Activated naive CD8-positive, alpha-beta T cell treated with anti-CD3 and anti-CD28 coated beads, Interleukin-2, amount 50 U/mL, for 16 hours (primary cell): ENCODE data around the gene LYPD6.
"Not testable (repeated sequence)": the region's sequence is repeated elsewhere in the genome, so short reads cannot be mapped to it uniquely, and the experiment has no call there.

ENCODE experiments used
- DNase-seq: peaks from one replicate; pipeline ENCODE4 v3.0.0-alpha.2; 2020; ENCODE audit warnings: low read depth, low spot score

LYPD6 gene, protein sequence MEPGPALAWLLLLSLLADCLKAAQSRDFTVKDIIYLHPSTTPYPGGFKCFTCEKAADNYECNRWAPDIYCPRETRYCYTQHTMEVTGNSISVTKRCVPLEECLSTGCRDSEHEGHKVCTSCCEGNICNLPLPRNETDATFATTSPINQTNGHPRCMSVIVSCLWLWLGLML

DNA sequence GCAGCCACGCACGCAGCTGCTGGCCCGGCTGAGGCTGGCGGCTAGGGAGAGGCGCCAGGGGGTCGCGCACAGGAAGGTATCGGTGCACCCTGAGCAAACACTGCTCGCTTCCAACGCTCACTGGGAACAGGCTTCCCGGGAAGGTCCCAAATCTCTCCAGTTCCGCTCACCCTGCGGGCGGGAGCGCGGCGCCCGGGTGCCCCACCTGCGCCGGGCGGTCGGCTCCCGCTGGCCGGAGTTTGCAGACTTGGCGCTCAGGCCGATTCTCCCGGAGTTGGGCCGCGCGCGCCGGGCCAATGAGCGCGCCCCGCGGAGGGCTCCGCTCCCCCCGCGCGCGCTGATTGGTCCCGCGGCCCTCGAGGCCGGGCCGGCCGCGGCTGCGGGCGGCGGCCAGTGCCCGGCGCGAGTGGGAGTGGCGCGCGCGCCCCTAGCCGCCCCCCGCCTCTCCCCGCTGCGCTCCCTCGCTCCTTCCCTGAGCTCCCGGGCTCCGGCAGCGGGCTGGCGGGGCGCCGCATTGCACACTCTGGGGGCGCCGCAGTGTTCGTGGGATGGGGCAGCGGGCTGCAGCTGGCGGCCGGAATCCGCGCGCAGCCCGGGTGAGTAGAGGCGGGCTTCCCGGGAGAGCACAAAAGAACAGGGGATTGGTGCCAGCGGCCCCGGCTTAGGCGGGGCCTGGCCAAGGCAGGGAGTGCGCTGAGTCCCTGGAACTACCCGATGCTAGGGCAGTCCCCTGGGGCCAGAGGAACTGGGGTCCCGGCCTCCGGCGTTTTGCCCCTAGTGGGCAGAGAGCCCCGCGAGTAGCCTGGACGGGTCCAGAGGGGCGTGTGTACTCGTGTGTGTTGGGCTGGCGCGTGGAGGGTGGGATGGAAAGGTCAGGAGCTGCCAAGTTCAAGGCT, at the start of gene LYPD6:
TSS of gene LYPD6 (plus strand) at position 461 of the 896 bp plus-strand sequence. CDS start 107,122 bp downstream, outside the sequence.
- DNase-seq = no peak

DNA sequence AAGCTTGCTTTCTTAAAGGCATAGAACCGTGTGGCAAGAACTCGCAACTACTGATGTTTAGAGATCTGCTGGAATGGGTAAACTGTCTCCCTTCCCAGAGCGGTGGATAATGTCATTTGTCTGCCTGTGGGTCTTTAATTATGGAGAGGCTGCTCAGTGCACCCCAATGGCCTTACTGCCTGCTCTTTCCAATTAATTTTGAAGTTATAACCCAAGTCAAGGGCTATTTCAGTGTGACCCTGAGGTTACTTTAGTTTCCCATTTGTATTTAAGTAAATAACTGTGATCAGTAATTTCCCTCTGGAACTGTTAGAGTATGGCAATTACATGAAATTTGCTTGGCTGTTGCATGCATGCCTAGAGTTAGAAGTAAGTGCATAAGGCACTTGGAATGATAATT, 48.9 kb upstream of the LYPD6 start:
- no peak for DNase-seq

DNA sequence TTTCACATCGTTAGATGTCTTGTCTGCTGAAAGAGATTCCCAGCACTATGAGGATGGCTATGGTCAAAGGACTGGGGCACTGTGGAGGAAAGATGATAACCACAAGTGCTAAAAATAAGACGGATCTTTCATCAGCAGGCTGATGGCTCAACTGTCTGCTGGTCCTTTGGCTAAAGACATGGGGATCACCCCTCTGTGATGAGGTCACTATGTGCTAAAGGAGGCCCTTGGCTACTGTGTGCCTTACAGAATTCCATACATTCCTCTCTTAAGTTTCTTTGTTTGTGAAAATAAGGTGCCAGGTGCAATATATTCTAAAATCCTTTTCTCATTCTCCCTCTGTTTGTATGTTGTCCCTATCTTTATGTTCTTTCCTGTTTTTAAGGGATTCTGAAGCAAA, 39.7 kb upstream of the LYPD6 start:
- DNase-seq = no peak

DNA sequence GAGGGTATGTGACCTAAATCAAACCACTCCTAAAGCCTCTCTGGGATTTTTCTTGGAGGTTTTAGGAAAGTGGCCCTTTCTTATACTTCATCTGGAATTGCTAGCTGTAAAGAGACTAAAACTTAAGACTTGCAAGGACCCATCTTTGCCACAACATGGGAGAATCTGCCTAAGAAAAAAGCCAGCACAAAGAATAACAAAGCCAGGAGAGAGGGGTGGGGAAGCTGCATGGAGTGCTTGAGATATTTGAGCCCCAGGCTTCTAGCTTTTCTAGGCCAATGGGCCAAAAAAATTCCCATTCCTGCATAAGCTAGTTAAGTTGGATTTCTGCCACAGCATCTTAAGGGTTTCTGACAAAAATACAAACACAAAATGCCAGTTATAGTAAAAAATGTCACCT, 38.5 kb upstream of the LYPD6 start:
- no peak for DNase-seq

DNA sequence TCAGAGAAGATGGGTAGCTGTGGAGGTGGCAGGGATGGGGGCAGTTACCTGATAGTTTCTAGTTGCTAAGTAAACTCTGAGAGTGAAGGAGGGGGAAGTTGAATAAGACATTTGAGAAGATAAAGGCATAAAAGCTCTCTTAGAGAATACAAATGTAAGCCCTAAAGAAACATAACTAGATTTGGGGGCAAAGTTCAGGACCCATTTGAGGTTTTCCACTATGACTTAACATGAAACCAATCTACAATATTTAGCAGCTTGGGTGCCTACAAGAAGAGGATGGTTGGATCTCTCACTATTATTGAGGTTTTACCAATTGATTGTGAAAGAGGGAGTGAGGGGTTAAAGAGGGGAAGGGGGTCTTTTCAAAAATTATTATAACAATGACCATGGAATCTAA, 34.4 kb upstream of the LYPD6 start:
- no peak for DNase-seq

DNA sequence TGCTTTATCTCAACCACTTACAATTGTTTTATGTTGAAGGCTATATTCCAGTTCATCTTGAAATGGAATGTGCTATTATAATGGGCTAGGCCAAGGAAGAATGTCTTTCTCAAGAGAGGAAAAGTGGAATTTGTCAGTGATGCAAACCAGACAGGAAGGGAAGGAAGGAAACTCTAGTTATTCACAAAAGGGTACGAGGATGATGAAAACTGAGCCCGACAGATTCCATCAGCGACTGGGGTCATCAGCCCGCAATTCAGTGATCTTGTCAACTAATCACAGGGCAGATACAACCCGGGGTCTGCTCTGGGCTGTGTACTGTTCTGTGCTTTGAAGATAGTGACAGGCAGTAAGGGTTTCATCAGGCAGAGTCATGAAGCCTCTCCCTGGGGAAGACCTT, 23.4 kb upstream of the LYPD6 start:
- no peak for DNase-seq

DNA sequence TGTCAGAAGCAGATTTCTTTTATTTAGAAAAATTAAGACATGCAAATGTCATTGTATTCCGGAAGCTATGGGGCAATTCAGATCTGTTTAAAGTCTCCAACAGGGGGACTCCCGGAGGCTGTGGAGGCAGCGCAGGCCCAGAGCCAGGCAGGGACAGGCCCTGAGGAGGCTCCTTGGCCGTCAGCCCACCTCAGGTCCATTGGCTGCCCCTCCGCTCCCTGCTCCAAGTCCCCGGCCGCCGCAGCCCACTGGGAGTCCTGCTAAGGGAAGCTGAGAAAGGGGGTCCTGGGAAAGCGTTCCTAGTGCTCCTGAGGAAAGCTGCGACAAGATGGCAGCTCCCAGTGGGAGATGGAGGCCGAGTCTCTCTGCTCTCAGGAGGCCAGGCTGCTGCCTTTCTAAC, 20.0 kb upstream of the LYPD6 start:
- DNase-seq = no peak

DNA sequence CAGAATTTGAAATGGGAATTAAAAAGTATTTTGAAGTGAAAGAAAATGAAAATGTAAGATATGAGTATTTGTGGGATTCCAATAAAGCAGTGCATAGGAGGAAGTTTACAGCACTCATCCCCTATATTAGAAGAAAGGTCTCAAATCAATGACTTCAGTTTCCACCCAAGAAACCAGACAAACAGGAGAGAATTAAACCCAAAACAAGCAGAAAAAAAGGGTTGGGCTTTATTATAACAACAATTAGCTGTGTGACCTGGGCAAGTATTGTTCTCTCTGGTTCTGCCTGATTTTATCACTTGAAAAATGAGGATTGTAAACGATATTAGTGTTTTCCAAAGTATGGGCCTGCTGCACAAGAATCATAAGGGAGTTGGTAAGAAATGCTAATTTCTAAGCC, 18.3 kb upstream of the LYPD6 start:
- DNase-seq = no peak

DNA sequence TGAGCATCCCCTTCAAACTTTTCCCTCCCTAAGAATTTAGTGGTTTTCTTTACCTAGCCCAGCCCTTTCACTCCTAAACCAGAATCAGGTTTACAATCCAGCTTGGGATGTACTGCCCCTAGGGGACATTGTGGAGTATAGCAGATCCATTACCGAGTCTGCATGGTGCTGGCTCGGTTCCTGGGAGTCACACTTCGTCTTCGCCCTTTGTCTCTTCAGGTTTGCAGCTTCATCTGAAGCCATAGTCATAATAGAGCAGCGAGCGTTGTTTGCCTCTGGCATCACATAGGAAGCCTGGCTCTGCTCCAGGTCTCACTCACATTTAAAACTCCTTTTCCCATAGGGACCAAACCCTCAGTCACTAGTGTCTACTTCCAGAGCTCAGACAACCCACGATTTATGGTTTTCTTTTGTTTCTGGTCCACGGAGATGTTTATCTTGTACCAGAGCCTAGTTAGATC, 16.8 kb upstream of the LYPD6 start:
- no peak for DNase-seq

DNA sequence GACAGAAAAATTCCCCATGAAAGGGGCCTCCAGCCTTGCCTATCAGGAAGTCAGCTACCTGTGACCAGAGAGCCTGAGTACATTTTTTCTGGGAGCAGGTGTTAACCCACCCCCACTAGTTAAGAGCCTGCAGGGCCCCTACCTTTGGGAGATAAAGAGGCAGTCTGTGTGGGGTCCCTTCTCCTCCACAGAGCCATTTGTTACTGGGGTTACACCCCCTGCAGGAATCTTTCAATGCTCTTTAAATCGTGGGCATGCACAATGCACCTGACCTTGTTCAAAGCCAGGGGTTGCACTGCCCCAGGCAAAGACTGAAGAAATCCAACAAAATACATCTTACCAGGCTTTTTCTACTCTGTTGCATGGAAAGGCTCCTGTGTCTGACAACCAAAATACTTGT, 15.7 kb upstream of the LYPD6 start:
- no peak for DNase-seq

DNA sequence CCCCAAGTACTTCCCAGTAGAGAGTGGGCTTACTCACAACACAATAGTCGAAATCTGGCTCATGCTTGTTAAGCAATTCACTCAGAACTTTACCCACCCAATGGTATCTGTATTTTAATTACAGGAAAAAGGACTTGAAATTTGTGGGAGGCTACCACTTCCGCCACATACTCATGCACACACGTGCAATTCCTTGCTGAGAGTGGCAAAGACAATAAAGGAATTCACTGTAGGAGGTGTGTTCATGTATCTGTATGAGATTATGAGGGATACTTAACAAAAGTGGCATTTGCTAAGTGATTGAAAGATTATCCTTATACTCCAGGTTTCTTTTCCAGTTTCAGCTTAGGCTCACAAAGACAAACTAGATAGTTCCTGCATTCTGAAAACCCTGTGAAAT, 14.9 kb upstream of the LYPD6 start:
- no peak for DNase-seq

DNA sequence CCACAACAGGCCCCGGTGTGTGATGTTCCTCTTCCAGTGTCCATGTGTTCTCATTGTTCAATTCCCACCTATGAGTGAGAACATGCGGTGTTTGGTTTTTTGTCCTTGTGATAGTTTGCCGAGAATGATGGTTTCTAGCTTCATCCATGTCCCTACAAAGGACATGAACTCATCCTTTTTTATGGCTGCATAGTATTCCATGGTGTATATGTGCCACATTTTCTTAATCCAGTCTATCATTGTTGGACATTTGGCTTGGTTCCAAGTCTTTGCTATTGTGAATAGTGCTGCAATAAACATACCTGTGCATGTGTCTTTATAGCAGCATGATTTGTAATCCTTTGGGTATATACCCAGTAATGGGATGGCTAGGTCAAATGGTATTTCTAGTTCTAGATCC, 11.8 kb upstream of the LYPD6 start:
- DNase-seq = not testable (repeated sequence)

DNA sequence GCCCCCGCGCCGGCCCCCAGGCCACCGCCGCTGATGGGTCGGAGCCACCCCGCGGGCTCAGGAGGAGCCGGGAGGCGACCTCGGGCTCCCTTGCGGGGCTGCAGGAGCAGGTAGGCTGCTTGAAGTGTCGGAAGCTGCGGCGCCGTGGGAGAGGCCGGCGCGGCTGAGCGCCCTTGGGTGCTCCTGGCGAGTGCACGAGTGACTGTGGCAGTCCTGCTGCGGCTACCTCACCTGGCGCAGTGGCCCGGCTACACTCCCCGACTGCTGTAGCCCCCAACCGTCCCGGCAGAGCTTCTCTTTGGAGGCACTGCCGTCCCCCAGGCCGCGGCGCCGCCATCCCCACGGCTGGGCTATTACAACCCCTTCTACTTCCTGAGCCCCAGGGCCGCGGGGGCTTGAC, 10.0 kb upstream of the LYPD6 start:
- DNase-seq = no peak

DNA sequence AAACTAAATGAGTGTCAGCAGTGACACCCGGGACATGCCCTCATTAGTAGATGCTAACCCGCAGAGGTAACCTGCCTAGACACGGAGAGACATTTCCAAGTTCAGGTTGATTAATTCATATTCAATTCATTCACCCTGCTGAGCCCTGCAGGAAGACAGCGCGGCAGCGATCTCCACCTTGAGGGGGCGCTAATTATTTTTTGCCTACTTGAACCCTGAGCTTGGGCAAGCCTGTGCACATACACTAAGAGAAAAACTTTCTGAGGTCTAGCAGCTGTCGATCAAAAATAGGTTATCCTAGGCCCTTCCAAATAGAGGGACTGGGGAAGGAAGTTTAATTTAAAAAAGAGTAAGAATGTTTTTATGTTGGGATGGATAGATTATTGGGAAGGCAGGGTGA, 1.3 kb upstream of the LYPD6 start:
- DNase-seq = no peak

DNA sequence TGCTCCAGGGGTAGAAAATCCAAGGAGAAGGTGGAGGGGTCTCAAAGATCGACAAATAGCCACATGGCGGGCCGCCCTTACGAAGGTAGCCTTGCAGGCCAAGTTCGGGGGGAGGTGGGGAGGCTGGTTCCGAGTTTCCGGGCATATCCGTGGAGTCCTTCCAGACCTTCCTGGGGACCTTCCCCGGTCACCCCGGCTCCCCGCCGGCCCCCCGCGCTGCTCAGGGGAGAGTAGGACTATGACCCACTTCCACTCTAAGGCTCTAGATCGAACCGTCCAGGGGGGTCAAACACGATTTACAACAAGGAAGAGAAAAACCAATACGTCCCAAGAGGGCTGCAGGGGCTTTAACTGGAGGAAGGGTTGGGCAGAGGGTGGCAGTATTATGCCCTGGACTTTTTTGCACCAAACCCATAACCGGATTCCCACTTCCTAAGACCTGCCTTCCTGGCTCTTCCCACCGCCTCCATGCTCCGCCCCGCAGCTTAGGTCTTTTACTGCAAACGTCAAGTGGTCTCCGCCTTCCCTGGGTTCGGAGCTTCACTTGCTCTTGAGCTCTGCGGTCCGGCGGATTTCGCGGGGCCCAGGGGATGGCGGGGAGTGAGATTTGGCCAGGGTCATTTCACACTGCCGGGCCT, 779 bp upstream of the LYPD6 start:
- DNase-seq = no peak

DNA sequence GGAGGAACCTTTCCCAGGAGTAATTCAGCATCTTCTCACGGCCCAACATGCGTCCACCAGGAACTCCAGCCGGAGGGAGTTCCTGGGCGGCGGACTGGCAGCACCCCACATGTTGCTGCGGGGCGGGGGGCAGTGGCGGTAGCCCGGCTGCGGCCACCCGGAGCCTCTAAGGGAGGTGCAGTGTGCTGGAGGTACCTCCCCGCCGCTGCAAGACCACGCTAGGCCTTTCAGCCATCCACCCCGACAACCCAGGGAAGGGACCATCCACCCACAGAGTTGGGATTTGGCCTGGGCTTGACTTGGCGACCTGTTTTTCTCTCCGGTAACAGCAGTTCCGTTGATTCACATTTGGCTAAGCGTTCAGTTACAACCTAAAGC, 625 bp downstream of the LYPD6 start:
- DNase-seq = no peak

DNA sequence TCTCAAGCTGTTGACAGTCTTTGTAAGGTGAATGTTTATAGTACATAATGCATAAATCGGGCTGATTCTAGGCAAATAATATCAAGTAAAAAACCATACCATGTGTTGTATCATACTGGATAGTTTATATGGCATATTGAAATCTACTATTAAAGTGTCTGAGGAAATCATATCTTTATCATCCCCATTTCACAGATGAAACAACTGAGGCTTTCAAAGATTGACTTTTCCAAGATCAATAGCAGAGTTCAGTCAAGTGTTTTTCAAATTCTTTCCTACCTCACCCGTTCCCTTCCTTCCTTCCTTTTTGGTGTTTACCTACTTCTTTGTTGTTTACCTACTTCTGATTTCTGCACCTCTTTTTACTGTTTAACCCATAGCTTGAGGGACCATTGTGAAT, 2.0 kb downstream of the LYPD6 start:
- DNase-seq = no peak

DNA sequence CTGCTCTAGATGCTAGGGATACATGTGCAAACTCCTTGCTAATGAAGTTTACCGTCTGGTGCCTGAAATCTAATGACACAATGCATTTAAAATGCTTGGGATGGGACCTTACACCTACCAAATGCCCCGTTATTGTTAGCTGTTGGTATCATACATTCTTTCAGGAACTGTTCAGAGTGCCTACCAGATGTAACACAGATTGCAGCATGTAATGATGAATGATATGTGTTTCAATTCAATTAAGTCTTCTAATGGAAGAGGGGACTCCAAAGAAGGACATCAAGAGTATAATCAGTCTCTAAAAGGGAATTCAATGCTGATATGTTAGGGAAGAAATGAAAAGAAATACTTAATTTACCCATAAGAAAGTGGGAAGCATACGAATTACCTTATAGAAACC, 3.2 kb downstream of the LYPD6 start:
- DNase-seq = no peak

DNA sequence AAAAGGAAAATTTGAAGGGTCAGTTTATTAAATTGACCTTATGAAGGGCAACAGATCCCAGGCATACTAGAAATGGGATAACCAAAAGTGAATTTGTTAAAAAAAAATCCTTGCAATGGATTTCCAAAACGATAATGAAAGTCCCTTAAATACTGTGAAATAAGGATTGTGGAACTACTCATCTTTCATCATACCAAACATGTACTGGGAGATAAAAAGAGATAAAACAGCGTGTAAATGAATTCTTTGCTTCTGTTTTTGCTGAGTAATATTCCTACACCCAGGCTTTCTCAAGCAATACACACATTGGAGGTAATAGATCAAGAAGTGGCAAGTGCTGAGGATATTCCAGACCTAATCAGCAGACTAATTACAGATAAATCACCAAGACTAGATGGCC, 3.8 kb downstream of the LYPD6 start:
- no peak for DNase-seq

DNA sequence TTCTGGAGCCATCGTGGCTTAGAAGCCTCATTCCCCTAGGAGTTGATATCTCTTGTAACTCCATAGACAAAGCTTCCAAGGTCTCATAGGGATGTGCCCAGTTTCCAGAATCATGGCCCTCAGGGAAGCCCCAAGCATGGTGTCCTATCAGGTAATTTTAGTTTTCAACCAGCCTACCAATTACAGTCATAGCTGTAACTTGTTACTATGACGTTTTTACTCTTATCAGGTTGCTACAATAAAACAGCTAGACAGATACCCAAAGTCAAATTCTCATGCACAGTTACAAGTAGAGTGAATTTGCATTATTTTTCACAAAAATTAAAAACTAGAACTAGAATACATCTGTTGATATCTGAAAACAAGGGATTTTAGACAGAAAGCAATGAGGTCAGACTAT, 8.9 kb downstream of the LYPD6 start:
- no peak for DNase-seq

DNA sequence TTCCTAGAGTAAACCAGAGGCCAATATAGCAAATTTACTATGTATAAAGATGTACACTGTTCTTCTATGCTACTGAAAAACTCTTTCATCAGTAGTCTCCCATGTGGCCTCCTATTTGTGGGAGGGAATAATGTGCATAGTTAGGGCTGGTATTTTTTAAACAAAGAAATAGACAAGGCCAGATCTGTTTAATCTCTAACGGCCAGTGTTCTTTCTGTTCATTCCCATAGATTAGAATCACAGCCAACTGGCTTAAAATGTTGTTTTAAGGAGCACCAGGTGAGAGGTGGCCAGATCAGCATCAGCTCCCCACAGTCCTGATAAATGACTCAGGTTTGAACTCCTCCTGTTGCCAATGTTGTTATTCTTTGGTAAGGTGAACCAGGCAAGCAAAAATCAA, 12.1 kb downstream of the LYPD6 start:
- no peak for DNase-seq

DNA sequence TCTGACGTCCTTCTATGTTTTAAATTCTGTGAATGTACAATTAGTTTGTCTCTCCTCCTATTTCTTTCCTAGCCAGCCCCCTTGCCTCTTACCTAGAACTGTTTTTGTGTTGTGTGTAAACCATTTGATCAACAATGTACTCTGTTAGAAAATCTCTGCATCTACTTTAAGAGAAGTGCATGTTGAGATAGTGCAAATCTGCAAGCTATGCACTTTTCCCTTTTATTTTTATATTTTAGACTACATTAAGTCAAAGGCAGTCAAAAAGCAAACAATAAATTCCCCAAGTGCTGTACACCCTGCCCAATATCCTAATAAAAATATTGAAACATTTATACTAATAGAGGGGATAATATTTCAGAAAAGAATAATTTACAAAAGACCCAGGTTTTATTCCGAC, 13.7 kb downstream of the LYPD6 start:
- no peak for DNase-seq

DNA sequence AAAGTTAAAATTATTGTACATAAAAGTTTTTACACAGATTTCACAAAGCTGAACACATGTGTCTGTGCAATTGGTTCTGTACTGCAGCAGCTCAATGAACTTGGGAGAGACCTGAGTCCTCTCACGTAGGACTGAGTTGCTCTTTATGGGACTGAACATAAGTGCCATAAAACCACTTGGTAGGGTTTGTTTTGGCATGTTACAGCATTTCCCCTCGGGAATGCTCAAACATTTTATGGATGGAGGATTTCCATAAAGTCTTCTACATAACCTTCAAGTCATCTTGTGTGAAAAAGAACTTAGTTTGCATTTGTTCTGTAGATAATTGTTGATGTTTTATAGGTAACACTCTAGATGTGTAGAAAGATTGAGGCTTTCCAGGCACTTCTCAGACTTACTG, 15.9 kb downstream of the LYPD6 start:
- DNase-seq = no peak
